Stimulated activated CD4-positive, alpha-beta T cell treated with anti-CD3 and anti-CD28 coated beads, TNF-alpha, amount 100 ng/mL, for 48 hours (primary cell): Measurements from ENCODE around the gene PLEKHA7.

Experiments used
- DNase-seq, 3 donors: peaks; one replicate each; pipeline ENCODE4 v3.0.0-alpha.2; 2020; ENCODE audit warnings: low read depth in 3 of 3

Gene PLEKHA7

DNA sequence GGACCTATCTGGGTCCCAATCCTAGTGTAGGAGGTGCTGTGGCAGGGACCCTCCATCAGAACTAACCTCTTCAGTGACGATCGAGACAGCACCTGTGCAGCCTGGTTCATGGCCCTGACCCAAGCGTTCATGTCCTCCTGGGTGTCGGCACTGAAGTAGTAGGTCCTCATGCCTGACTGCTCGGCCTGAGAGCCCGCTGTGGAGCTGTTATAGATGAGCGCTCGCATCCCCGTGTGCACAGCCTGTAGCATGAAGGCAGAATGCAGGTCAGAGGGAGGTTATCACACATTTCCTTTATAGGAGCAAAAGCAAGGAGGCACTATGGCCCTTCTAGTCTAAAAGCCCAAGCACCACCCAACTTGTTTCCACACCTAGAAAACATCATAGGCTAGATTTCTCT is 172.7 kb downstream of the PLEKHA7 start:
- DNase-seq: no peak

DNA sequence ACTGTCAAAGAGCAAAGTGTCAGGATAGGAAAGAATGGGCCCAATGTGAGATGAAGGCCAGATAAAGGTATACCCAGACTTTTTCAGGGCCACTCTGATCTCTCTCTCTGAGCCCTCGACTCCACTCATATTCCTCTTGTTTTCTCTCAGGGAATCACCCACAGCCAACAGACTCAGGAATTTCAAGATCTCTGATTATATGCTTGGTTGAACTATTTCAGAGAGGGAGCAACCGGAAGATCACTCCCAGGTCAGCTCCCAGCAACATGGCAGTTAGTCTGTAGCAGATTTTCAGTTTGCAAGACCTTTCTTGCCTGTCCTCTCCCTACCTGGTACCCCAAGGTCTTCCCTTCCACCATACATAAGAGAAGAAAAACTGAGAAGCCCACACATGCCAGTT is 173.3 kb downstream of the PLEKHA7 start:
- DNase-seq: no peak

DNA sequence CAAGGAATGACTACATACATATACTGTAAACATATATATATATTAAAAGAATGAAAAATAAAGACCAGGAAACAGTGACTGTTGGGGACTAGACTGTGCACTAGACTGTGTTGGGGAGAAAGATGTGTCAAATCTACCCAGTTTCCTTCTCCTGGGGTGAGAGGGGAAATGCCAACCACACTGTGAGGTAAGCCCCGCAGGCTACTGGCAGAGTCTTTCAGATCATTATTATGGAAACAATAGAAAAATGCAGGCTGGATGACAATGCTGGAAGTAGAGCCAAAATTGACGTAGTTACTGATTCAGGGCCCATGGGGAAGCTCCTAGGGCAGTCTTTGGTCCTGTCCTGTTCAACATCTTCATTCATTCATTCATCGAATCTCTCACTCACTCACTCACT is 174.4 kb downstream of the PLEKHA7 start:
- no peak for DNase-seq

DNA sequence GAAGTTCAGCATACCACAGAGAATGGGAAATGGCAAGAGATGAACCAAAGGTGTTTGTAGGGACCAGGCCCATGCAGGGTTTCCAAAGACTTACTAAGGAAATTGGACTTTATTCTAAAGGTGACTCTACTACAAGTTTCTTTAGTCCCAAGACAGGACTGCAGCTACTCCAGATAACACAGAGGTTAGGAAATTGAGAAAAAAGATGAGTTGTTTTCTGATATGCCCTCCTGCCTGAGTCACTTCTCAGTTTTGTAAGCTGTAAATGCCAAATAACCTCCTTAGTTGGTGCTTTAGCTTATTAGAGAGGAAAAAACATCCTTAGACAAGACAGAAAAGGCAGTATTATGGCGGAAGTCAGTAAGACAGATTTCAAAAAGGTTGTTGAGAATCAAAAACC is 179.8 kb downstream of the PLEKHA7 start:
- no peak for DNase-seq

DNA sequence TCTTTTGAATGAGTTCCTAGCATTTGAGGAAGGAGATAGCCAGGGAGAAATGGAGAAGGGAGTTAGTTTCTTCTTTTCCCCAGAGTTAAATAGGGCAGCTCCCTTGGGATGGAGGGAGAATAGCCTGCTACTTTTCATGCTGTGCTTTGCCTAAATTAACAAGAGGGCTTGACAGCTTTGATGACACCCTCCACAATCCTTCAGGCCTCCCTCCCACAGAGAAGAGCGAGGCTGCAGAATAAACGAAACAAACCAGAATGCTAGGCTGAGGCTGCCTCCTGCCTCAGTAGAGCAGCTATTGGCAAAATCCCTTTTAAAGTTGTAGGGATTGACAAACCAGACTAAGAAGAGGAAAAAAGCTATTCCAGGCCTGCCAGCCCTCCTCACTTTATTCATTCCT is 181.2 kb downstream of the PLEKHA7 start:
- DNase-seq: no peak

DNA sequence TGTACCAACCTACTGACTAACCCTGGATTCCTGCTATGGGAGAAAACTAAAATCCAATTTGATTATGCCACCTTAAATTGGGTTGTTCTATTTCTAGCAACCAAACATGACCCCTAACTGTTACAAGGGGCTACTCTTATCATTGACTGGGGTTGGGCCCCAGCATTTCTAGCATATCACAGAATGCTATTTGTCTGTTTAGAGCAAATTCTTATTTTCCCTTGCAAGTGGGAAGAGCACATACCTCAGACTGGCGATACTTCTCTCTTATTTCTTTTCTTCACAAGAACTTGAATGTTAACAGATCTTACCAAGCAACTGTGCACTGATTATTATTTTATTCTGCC is 182.0 kb downstream of the PLEKHA7 start:
- DNase-seq: no peak

DNA sequence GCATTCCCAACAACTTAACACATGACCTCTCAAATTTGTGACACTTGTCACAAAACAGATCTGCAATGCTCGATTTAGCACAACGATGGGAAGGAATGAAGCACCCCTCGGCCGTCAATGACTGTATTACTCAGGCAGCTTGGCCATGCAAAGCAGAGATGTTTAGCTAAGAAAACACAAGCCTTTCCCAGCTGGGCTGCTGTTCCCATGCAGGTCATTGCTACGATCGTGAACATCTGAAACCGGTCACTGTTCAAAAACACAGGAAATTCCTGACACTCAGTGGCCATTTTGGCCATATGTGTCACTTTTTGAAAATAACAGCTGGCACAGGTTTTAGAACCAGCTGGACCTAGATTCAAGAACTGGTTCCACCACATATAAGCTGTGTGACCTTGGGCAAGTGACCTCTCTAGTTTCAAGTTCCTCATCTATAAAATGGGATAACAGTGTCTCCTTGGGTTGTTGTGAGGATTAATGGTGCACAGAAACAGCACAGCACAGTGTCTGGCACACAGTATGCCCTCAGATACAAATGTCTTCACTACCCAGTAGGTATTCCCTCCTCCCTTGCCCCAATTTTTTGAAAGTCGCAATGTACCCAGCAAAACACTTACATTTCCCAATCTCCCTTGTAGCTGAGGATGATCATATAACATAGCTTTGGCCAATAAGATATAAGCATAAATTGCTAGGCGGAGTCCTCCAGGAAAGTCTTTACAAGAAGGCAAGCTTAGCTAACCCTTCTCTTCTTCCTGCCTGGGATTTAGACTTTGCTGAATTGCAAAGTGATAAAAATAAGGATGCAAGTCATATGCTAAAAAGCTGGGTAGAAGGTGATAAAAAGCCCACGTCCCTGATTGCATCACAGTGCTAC is 182.7 kb downstream of the PLEKHA7 start:
- DNase-seq: no peak

DNA sequence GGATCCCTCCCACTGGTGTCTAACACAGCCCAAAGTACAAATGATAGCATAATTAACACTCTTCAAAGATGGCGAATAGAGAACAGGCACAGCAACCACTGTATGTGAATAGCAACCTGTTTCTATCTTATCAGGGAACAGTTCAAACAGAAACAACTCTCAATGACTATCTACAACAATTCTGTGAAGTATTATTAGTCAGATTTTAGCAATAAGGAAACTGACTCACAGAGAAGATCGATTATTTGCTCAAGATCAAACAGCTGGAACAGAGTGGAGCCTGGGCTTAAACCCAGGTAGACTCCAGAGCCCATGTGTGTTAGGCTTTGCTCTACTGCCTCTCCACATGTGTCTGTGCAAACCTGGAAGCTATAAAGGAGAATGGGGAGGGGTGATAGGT is 187.1 kb downstream of the PLEKHA7 start:
- DNase-seq: no peak

DNA sequence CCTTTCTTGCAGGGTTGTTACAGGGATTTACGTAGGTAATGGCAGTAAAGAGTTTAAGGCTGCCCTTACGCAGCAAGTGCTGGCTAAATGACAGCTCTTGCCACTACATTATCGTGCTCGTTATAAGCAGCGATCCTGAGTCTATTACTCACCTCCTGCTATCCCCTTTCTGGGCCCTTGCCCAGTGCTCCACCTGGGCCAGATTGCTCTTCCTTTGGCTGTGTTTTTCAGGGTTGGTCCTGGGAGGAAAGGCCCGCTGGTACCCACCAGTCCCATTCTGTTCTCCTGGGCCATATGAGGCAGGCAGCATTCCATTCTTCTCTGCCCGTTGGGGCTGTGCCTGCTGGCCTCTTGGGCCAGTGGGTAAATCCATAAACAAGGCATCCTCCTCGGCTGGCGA is 188.2 kb downstream of the PLEKHA7 start:
- DNase-seq: no peak

DNA sequence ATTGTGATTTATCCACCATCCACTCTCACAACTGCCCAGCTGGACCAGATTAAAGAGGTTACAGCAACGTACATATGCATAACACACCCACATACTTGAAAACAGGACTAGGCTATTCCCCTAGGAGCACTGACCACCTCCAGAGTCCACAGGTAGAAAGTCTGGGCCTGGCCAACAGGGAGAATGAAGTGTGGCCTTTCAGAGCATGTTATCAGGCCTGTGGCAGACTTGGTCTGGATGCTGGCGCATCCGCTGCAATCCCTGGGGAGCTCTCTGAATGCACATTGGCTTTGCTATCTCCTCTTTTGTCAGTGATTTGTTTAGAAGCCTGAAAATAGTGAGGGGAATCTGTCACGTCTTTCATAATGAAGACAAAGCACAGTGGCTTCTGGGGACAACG is 189.1 kb downstream of the PLEKHA7 start:
- no peak for DNase-seq

DNA sequence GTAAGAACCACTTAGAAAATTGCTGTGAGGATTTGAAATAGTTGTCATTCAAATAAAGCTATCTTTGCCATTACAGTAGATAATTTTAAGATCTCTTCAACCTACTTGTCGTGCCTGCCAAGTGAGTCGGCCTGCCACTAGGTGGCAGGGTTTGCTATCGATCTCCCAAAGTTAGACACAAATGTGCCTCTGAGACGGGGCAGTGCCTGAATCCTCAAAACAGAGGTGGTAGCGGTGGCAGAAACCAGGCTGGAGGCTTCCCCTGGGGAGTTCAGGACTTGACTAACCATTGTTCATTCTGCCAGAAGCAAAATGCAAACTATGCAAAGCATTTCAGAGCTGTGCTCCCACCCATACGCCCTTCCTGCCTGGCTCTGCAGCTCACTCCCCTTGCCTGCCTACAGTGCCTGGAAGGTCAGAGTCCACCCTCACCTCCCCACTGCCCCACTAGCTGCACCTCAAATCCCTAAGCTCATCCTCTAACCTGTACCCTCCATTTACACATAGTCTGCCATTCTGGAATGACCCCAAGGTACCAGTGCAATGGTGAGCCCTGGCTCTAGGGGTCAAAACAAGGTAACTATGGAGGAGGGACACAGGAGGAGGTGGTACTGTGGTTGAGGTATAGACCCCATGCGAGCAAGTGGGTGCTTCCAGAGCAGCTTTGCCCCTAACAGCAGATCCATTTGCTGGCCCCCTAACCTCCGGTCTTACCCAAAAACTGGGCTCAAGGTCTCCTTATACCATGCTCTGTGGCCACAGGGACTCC is 193.7 kb downstream of the PLEKHA7 start:
- DNase-seq: peak; percentile 55 to 74 (median 65)

DNA sequence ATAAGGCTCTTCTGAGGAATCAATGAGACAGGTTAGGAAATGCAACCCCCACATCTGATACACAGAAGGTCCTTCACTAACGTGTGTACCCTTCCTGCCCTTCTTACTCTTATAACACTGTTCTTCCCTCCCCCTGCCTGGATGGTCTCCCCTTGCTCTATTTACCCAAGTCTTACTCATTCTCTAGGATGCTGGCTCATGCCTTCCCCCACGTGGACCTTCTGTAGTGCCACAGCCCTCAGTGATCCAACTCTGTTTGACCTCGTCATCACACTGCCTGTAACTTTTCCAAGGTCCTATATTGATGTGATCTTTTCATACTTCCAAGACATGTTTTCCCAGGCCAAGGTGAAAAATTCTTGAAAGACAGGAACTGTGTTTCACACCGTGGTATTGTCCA is 195.9 kb downstream of the PLEKHA7 start:
- DNase-seq: no peak

DNA sequence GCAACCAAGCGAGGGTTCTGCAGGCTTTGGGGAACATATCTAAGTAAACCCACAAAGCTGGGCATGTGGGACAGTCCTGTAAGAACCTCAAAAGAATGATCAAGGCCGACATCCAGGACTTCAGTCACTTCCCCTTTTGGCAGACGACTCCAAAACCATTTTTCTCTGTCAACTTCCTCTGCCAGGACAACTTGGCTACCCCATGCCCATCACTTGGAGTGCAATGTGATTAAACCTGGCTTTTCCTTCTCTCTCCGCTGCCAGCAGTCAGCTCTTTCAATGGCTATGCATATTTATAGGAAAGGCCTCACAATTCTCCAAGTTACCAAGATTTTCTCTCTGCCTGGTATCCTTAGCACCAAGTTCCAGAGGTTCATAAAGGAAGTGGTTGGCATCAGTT is 196.9 kb downstream of the PLEKHA7 start:
- DNase-seq: no peak

DNA sequence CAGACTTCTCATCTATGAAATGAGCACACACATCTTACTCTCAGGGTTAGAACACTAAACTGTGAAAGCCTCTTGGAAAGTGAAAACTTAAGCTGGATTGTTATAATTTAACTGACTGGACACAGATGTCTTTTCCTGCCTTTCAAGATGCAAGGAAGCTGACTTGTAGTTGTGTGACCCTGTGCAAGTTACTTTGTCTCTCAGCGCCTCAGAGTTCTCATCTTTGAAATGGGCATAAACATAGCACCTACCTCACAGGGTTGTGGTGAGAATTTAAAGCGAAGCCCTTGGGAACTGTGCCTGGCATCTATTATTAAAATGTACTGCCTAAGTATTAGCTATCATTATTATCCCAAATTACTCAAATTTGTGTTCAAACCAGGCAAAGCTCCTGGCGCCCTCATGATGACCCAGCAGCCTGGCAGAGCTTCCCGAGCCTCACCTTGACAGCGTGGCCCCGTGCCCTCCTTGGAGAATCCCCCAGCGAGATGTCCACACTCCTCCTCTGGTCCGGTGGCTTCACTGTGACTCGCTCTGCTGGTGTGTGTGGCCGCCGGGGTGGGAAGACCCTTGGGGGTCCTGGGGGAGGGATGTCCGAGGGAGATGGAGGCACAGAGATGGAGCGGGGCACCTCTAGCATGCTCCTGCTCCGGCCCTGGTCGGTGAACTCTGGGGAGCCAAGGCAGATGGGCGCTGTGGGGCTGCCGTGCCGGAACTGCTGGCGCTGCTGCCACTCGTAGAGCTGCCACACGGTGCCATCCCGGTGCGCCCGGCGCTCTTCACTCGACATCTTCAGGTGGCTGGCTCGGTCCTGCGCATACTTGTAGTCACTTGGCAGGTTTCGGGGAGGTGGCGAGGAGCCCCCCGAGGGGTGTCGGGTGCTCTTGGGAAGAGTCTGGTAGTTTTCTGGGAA is 197.6 kb downstream of the PLEKHA7 start:
- DNase-seq: no peak

DNA sequence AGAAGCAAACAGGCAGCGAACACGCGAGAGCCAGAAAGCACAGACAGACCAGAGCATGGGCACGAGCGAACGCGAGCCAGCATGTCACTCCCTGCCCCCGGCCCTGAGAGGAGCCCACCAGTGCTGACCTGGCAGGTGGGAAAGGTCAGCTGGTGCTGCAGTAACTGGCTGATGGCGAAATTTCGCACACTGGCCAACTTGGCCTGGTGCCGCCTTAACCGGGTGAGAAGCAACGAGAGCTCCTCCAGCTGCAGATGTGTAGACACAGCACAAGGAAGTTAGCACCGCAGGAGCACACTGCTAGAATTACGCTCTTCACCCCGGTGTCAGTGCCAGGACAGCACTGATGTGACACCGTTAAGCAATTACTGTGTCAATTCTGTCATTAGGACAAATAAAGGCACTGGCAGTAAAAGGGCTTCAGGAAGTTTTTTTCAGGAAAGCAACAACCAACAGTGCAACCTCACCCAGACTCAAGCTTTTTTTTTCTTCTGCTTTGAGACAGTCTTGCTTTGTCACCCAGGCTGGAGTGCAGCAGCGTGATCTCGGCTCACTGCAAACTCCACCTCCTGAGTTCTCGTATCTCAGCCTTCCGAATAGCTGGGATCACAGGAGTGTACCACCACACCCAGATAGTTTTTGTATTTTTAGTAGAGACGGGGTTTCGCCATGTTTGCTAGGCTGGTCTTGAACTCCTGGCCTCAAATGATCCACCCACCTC is 199.0 kb downstream of the PLEKHA7 start:
- DNase-seq: no peak

DNA sequence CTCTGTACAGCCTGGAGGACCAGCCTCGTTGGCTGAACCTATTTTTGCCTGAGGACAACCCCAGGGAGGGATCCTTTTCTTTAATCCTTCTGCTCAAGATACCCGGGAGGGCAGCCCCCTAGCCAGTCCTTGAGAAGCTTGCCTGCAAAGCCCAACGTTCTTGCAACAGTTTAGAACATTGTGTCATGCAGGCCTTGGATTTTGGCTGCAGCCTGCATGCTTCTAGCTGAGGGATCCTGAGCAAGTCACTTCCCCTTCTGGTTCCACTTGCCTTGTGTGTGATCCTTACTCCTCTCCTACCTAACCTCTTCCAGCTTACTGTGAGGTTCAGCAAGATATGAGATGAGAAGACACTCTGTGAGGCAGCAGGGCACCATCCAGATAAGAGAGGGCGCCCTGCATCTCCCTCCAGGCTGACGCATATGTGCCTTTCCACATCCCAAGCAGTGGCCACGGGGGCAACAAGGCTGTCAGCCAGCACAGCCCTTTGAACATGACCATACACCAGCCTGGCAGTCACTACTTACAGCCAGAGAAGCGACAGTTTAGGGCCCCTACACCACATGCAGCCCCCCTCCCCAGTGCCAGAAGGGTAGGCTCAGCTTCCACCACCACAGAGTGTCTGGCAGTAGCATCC is 199.7 kb downstream of the PLEKHA7 start:
- no peak for DNase-seq

DNA sequence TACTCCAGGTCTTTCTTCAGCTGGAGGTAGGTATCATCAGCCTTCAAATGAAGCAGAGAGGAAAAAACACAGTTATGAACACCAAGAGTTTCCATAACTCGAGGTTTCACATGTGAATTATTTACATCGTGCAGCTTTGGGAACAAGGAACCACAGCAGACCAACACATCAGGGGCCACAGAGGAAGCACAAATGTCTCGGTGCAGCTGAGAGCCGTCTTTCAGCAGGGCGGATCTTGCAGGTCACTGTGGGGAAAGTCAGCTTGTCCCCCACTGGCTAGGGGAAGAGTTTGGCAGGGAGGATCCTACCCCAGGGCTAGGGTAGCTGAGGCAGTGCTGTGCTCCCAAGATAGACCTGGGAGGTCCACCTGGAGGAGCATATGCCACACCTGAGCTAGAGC is 201.1 kb downstream of the PLEKHA7 start:
- DNase-seq: no peak

DNA sequence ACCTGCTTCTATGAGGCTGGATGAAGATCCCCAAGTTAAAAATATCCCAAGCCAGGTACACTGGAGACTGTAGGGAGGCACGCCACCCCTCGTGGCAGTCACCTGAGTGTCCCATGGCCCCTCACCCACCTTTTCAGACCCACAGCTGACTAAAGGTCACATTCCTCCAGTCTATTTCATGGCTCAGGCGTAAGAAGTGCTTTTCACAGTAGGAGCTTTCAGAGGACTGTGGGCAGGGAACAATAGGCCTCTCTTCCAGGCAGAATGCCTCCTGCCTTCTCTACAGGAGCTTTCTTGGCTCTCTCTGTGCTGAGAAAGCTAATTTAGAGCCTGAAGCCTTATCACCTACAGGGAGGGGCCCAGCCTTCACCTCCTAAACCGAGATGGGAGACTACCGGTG is 201.9 kb downstream of the PLEKHA7 start:
- no peak for DNase-seq

DNA sequence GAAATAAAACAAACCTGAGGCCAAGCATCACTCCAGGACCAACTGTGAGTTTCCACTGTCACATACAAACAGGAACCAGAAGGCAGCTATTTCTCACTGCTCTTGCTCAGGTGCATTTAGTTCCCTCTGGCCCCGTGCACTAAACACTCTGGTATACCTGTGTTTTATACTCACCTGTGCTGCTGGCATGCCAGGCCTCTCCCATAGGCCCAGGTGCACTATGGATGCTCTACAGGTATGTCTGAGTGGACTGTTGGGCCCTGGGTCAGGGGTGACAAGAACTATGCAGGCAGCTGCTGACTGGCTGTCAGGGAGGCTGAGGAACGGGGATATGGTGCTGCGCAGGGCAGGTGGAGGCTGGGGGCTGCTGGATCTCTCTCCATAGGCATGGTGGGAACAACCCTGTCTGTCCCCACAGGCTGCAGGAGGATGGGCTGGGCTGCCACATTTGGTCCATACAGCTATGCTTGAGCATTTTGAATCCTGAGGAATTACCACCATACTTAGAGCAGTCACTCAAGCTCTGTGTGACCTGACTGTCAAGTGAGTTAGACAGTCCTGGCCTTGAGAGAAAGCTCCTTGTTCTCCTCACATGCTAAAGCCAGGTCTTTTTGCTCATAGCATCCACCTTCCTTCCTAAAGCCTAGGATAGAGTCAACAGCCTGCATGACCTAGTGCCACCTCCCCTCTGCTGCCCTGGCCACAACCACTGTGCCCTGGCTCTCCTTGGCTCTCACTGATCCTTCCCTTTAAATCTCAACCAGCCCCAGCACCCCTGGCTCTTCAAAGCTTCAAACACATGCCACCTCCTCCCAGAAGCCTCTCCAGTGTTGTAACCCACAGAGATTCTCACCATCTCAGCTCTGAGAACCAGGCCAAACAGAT is 202.8 kb downstream of the PLEKHA7 start:
- no peak for DNase-seq
